Activated CD4-positive, CD25-positive, alpha-beta regulatory T cell treated with anti-CD3 and anti-CD28 coated beads, Interleukin-2, amount 50 U/mL, for 72 hours (primary cell): ENCODE data around the gene TMPRSS13.

Source experiments
- DNase-seq: peaks from one replicate; pipeline ENCODE4 v3.0.0; 2021

TMPRSS13 gene

DNA sequence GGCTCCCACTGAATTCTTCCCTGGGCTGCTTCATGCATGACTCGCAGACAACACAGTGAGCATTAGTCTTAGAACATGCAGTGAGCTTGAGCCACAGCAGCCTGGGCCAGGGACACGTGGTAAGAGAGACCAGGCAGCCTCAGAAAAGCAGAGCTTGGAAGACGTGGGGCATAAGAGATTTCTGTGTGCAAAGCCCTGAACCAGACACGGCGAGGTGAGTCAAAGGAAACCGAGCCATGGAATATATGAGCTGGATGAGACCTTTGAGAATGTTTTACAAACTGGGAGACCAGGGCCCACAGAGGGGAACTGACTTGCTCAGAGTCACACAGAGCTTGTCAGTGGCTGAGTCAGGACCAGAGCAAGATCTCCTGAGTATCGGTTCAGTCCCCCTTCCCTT, 44.2 kb downstream of the TMPRSS13 start:
- DNase-seq = no peak

DNA sequence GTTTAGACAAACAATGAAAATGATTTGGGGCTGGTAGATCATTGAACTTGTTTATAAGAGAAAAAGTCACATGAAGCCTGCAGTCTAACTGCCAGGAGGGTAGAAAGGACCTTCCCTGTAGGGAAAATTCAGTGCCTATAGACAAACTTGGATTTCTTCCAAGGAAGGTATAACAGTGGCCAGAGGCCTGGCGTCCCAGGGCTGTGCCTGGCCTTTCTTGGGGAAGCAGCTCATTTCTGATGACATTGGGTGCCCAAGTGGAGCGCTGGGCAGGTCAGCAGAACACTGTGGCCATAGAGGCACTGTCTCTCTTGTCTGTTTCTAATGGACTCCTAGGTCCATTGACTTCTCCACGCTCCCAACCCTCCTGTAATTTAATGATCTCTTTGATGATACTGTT, 46.1 kb downstream of the TMPRSS13 start:
- no peak for DNase-seq

DNA sequence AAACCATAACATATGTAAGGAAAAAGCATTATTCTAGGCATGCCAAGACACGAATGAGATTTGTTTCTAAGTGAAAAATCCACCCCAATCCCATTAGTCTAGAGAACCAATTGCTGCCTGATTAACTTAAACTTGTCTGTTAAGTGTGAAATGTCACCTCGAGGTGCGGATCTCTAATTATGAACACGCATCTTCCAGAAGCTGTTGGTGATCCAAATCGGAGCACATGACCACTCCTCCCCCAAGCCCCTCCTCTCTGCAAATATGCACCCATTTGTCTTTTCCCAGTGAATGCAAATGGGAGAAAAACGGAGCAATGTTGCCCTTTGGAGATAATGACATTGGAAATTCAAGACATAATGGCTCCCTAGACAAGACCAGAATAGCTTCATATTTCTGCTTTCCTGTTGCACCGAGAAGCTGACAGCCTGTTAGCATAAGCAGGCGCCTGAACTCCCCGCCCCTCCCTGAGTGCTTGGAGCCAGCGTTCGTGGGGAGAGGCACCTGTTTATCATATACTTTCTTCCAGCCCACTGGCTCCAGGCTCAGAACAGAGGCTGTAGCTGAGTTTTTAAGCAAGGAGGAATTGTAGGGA, 46.8 kb downstream of the TMPRSS13 start:
- DNase-seq = no peak

DNA sequence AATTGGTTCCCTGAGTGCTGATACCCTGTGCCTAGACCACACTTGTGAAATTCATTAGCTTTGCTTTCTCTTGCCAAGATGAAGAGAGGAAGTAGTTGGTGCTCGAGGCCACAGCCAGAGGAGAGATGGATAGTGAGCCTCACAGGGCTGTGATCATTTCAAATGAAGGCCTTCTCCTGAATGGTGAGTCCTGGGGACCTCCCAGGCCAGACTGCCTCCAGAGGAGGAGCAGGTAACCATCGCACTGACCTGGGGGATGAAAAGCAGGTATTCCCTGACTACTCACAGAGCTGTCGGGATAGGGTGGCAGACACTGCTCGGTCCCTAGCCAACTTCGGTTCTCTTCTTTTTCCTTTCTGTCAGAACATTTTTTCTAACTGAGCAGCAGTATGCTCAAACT, 48.0 kb downstream of the TMPRSS13 start:
- DNase-seq = no peak

DNA sequence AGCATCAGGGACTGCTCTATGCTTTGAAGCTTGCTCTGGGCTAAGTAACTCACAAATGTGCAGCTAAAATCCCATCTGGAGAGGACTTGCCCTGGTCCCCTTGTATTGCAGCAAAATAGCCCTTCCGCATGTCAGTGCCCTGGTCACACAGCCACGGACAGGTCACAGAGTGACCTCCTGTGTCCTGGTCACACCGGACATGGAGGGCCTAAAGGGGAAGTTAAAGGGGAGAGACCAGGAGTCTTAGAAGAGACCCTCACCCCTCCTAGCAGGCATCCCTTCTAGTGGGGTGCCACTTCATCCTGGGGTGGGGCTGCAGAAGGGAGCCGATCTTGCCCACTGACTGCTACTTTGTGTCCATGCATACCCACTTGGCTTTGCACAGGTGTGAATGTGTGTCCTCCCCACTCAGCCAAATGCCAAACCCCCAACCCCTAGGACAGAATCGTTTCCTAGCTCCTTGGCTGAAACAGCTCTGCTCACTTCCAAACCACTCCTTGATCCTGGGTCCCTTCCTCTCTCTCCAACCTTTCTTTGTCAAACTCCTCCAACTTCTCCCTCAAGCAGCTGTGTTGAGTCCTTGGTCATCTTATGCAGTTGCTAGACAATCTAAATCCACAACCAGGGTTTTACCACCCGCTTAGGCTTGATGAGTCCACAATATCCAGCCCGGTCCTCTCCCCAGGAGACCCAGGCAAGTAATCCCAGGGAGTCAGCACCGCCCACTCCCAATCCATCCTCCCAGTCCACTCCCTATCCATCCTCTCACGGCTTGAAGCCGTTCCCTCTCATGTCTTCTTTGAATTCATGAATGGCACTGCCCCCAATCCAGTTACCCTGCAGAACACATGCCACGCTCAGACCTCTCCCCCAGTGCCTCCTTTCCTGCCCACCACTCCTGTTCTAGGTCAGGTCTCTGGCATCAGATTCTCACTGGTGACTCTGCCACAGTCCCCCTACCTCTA, 49.4 kb downstream of the TMPRSS13 start:
- DNase-seq = no peak

DNA sequence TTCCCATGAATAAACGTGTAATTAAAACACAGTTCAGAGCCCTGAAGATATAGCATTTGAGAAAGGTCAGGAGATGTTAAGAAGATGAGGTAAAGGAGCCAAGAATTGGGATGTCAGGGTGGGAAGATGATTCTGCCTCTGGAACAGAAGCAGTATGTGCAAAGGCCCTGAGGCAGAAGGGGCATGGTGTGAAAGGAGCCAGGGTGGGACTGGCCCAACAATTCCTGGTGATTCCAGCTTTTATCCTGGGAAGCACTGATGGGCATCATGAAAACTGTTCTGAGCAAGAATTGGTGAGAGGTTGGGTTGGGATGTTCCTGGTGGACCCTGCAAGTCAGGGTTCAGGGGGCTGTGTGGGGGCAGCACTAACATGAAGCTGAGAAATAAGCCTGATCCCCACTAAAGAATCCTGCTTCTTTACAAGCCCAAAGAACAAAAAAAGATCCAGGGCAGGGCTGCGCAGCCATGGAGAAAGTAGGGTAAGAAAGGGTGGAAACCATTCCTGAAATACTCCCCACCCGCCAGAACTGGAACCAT, 50.2 kb downstream of the TMPRSS13 start:
- DNase-seq = no peak

DNA sequence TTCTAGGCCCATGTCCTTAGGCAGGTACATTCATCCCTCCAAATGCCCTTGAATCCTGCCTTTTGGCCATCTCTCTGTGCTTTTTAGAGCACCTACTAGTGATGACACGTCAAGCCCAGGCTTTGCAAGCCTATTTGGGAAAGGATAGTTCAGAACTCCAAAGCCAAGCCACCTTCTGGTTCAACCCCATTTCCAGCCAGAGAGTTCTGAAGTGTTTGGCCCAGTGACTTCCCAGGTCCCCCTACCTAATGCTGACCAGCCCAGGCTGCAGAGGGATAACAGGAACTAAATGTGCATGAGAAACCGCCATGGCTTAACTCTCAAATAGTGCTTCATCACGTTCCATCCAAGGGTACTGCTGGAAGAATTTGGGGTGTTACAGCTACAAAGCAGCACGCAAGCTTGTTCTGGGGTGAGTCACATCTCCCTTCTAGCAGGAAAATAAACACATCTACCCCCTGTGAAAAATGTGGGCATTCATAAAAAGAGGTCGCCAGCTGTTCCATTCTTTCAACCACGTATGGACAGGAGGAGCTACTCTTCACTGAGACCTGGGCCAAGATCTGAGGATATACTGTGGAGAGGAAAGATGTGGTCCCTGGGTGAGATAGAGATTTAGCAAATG, 50.8 kb downstream of the TMPRSS13 start:
- DNase-seq = no peak

DNA sequence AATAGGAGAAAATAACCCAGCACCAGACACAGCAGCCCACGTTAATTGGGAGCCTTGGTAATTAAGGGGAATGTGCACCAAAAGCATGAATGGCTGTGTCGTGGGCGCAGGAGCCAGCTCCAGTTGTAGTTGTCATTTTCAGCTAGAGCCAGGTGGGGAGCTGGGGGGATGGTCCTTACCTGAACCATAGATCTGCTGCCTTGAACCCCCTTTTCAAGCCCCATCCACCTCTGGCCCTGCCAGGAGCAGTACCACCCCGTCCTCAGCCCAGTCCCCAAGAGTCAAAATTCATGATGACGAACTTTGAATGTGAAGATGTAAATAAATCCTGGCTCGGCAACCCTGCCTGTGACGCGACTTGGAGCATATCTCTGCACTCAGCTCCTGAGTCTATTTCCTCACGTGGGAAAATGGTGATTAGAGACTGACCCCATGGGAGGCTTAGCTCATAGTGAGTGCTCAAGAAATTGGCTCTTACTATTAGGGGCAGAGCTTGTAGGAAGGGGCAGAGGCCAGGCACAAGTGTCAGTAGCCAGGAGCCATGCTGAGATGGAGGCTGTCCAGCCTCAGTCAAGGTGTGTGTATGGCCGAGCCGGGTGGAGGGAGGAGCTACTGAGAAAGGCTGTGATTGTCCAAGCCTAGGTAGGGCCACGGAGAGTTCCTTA, 52.0 kb downstream of the TMPRSS13 start:
- DNase-seq = no peak

DNA sequence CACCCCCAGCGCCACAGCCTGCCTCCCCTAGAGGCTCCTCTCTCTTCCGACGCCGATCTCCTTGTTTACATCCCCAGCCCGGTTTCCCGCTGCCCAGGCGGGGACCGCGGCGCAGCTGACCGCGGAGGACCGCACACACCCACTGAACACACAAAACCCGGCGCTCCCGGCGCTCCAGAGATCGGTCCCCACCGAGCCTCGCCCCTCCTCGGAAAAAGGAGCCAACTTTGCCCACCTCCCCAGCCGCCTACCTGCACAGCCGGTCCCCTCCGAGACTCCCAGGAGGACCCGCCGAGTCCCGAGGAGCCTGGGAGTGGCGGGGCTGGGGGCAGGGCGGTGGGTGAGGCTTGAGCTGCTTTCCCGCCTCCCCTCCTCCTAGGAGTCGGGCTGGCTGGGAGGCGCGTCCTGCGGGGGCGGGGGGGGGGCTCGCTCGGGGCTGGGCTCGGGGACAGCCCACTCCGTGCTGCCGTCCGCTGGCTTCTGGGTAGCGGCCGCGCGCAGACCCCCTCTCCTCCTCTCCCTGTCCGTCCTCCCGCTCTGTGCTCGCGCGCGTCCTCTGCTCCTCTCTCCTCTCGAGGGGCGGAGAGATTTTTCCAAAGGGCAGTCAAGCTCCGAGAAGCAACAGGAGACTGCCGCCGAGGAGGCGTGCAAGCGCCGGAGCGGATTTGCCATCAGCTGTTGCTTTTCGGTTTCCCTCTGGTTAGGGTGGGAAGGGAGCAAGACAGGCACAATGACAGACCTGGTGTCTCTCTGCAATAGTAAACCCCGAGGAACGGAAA, 52.7 kb downstream of the TMPRSS13 start, which contains the start of gene FXYD6:
Gene FXYD6 (minus strand): TSS at position 318 of the 779 bp plus-strand sequence. CDS start 33,882 bp downstream, outside the sequence.
- DNase-seq = no peak

DNA sequence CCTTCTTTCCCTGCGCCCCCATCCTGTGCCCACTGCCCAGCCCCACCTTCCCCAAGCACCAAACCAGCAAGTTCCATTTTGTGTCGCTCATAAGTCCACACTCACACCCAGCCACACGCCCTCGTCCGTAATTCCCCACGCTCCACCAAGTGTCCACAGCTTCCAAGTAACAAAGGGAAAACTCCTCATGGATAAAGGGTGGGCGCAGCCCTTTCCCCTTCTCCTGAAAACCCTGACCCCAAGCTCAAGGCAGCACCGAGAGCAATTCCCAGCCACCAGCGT, 53.2 kb downstream of the TMPRSS13 start:
- DNase-seq = no peak

DNA sequence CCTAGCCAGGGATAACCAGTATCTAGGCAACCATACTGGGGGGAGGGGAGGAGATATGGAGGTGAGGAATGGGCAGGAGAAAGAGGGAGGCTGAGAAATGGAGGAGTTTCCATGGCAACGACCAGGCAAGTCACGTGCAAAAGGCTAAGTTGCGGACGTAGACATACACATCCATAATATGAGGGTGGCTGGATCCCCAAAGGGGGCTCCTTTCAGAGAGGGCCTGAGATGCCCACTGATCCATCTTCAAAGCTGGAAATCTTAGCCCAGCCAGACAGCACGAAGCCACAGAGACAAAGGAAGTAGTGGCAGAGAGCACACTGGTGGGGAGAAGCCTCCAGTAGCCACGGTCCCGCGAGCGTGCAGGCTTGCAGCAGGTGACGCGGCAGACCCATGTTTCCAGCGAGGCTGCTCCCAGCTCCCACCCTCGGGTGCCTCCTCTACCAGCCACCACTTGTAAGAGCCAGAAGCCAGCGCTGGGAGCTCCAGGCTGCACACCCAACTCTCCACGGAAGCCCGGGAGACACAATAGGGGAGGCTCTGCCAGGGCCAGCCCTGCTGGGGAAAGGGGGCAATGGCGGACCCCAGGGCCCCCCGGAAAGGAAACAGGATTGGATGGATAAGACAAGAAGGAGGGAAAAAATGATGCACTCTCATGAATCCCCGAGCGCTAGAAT, 53.7 kb downstream of the TMPRSS13 start:
- peak; percentile 42 for DNase-seq

DNA sequence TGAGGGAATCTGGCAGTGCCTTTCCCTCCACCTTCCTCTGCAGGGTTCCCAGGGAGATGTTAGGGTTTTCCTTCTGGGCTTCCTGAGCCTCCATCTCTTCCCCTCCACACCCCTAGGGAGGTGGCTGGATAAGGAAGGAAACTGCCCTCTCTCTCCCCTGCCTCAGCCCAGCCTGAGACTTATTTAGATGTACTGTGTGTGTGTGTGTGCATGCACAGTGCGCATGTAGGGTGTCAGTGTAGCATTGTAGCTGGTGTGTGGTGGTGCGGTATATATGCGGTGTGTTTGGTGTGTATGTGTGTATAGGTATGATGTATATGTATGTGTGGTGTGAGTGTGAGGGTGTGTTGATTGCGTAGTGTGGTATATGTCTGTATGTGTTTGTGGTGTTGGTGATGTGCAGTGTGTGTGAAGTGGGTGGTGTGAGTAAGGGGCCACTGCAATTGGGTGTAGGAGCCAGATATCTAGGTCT, 54.3 kb downstream of the TMPRSS13 start:
- DNase-seq = no peak

DNA sequence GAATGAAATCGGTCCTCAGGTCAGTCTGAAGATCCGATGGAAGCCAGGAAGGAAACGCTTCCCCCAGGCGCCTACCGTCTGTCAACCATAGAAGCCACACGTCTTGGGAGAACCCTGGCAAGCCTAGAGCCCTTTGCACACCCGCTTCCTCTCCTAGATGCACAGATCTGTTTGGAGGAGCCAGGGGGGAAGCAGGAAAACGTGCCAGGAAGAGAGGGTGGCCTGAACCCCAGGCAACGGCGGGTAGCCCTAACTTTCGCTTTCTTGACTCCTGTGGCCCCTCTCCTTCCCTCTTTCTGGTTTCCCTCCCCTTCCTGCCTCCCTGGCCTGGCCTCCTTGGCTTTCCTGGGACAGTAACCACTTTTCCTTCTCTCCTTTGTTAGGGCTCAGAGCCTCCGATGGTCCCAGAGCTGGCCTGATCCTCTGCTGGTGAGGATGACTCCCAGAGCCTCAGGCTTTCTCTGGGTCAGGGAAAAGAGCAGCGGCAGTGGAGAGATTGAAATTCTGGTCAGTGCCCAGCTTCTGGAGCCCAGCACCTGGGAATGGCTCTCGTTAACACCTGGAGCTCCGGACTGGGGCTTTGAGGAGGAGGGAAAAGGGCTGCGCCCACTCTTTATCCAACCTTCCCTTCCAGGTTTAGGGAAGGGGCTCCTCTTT, 54.8 kb downstream of the TMPRSS13 start:
- DNase-seq = no peak

DNA sequence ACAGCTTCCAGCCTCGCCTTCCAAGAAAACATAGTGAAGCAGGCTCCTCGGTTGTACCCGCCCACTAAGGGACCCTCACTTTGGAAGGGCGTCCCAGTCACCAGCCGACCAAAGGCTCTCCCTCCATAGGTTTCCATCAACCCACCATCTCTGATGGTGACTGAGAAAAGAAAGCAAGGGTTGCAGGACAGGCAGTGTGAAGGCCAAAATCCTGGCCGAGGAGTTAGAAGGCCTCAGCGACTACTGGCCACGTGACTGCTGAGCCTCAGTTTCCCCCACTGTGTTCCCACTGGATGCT, 55.4 kb downstream of the TMPRSS13 start:
- no peak for DNase-seq

DNA sequence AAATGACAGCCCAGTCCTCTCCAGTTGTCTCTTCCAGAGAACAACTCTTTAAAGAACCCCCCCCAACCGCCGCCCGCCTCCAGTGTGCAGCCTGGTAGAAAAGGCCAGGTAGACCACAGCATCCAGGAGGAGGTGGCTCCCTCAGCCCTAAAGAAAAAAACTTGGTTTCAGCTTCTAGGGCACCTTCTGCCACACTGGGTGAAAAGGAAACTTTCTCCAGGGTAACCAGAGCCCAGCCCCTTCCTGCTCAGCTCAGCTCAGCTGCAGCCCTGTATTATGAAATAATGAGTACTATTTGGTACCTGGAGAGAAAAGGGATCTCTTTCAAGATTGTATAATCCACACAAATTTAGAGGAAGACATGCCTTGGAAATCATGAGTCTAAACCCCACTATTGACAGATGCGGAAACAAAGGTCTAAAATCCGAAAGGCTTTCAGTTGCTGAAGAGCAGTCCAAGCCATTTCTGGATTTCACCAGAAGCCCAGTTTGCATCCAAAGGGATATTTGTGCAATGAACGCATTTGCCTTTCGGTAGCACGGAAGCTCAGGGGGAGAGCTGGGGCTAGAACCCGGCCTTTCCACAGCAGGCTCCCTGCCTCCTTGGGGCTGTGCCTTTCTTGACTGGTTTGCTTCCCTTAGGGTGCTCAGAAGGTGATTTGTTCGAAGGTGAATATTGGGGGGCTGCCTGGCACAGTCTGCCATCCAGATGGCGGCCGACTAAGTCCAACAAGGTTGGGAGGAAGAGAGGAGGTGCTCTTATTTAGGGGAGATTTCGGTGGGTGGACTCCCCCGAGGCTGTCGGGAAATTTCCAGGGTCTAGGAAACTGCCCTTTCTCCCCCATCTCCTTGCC, 56.0 kb downstream of the TMPRSS13 start:
- DNase-seq = no peak

DNA sequence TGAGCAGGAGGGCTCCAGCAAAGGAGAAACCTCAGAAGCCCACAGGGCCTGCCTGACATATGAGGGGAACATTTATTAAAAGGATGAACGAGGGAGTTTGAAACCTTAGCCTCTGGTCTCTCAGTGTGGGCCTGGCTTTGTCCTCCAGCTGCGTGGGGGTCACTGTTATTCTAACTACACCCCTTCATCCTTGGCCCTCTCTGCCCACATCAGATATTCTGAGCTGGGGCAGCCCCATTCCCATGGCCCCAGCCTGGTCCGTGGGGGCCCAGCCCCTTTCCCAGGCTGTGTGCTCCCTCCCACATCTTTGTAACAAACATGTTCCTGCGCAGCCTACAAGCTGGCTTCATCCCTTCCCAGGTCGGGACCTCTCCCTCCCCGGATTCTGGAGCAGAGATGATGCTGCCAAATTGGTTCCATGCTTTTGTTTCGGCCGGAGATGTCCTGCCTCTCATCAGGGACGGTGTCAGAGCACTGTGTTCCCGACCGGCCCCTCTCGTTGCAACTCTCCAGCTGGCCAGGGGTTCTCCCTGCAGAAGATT, 56.7 kb downstream of the TMPRSS13 start:
- no peak for DNase-seq

DNA sequence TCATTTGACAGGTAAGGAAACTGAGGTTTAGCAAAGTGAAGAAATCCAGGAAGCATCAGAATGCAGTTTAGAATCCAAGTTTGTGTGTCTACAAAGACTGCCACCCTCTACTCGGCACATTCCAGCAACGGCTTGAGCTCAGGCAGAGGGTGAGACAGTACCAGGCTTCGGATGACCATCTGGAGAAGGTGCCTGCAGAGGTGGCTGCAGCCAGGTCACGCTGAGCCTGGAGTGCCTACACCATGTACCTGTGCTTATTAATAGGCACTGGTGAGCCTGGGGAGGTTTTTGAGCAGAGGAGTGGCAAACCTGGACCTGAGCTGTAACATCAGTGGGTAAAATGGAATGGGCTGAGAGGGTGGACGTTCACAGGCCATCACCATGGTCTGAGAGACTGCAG, 57.4 kb downstream of the TMPRSS13 start:
- DNase-seq = no peak

DNA sequence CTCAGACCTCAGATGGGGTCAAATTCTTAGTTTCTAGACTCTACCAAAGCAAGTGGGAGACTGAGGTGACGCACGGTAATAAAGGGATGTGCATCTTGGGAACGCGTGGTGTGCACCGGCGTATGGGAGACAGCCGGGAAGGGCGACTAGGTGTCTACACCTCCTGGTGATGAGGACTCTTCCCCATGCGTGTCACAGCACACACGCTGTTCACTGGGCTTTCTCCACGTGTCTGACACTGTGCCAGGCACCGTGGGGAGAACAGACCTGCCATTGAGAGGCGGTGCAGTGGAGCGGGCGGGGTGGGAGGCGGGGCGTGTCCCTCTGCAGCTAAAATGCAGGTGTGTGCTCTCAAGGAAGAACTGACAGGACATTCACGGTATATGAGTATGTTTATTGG, 58.0 kb downstream of the TMPRSS13 start:
- DNase-seq = no peak

DNA sequence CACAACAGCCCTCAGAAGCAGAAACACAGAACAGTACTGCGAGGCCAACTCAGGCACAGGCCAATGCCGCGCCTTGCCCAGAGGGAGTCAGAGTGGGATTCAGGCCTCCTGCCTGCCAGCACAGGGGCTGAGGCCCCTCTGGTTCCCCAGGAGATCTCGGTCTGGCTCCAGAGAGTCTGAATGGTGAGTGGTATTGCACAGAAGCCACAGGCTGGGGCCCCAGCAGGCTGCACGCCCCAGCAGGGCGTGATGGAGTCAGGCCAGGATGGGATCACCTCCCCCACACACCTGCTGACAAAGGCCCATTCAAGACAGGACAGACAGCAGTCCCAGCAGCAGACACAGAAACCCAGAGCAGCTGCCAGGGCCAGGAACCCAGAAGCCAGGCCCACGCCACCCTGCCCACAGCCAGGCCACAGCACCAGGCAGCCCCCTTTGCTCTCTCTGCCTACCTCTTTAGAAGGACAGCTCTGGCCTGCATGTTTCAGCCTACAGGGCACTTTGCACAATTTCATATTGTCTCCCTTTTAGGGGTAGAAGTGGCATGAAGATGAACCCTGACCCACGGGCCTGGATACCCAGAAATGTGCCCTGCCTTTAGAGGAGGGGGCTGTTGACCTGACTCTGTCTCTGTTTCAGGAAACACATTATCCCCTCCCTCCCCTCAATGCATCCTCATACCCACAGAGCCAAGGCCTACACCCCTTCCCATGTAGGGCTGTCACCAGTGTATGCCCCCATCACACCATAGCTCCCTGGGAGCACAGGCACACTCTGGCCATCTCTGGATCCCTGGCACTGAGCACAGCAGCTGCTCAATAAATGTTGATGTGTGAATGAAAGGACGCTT, 58.9 kb downstream of the TMPRSS13 start:
- DNase-seq = no peak
